Measurements from ENCODE around the gene ZCCHC24.

Gene ZCCHC24

DNA sequence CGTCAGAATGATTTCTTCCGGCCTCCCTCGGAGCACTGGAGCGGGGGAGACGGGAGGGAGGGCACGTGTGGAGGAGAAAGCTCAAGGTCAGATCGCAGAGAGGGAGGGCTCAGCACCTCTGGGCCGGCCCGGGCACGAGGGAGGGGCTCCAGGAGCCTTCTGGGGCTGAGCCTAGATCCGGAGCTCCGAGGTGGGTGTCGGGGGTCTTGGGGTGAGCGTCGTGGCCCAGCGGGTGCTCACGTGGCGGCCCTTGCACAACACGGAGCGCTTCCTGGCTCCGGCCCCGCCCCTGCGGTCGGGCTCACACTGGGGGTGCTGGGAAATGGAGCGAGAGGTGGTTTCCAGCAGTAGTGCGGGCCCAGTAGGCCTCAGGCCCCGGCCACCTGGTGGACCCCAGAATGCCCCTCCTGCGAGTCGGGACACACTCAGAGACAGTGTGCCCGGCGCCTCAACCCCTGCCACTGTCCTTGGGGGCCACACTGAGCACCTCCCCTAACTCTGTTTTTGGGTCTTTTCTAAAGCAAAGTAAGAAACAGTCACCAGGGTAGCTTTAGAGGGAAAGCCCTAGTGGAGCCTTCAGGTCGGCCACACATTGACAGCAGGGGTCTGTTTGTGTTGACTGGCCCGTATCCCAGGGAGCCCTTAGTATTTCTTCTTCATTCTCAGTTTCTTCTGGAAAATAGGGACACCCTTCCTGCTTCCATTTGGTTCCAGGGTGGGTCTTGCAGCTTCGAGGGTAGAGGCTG is 97.4 kb downstream of the ZCCHC24 start:
- Histone ChIP-seq H3K27me3 (ENCODE audit: control insufficient read depth in 2 of 2, insufficient read depth in 2 of 2, low read length in 2 of 2) (no peaks in the 10 kb centered on the region), H3K9me3 (ENCODE audit: control insufficient read depth in 2 of 2, low read length in 2 of 2) (no peaks in the 10 kb centered on the region), H3K9ac (ENCODE audit: low read depth in 1 of 2, low read length in 2 of 2) (peak overlapping the region; percentile 89 to 90), H3K4me3 (ENCODE audit: low read length in 2 of 2) (peak overlapping the region; percentile 79 to 82), H3K36me3 (ENCODE audit: control insufficient read depth in 2 of 2, insufficient read depth in 2 of 2, low read length in 2 of 2) (peaks cover 32 to 40% of the 10 kb centered on the region in 2 donors), H3K27ac (ENCODE audit: low read depth in 2 of 2, low read length in 2 of 2) (peak overlapping the region; percentile 87 to 92), H3K4me1 (ENCODE audit: control insufficient read depth in 2 of 2, insufficient read depth in 2 of 2, low read length in 2 of 2) (peaks cover 18 to 22% of the 10 kb centered on the region in 2 donors)

DNA sequence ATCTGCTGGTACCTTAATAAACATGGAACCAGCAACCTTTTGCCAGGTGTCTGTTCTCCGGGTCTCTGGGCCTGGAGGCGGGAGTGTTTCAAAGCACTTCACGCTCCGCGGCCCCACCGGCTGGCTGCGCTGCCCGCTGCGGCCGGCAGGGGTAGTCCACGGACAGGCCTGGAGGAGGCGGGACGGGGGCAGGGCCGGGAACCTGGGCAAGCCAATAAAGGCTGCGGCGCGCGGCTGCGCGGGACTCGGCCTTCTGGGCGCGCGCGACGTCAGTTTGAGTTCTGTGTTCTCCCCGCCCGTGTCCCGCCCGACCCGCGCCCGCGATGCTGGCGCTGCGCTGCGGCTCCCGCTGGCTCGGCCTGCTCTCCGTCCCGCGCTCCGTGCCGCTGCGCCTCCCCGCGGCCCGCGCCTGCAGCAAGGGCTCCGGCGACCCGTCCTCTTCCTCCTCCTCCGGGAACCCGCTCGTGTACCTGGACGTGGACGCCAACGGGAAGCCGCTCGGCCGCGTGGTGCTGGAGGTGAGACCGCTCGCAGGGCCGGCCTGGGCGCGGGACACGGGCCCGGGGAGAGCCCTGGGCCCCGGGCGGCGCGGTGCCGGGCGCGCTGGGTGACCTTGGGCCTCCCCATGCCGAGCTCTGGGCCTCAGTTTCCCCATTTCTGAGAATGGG is 98.1 kb downstream of the ZCCHC24 start, which contains the start of gene PPIF:
Gene PPIF, plus strand, starts transcription at position 244 of the 668 bp plus-strand sequence. Its CDS starts 80 bp downstream, at position 324.
- peak within 1 kb of the TSS; percentile 79 to 82 for H3K4me3 ChIP-seq (ENCODE audit: low read length in 2 of 2)
- no peaks in the 10 kb centered on the region for H3K9me3 ChIP-seq (ENCODE audit: control insufficient read depth in 2 of 2, low read length in 2 of 2)
- peaks cover 22 to 28% of the 10 kb centered on the region in 2 donors for H3K4me1 ChIP-seq (ENCODE audit: control insufficient read depth in 2 of 2, insufficient read depth in 2 of 2, low read length in 2 of 2)
- peak within 1 kb of the TSS; percentile 87 to 92 for H3K27ac ChIP-seq (ENCODE audit: low read depth in 2 of 2, low read length in 2 of 2)
- H3K27me3 ChIP-seq (ENCODE audit: control insufficient read depth in 2 of 2, insufficient read depth in 2 of 2, low read length in 2 of 2): no peaks in the 10 kb centered on the region
- H3K36me3 ChIP-seq (ENCODE audit: control insufficient read depth in 2 of 2, insufficient read depth in 2 of 2, low read length in 2 of 2): peaks cover 25 to 33% of the 10 kb centered on the region in 2 donors
- H3K9ac ChIP-seq (ENCODE audit: low read depth in 1 of 2, low read length in 2 of 2): peak within 1 kb of the TSS; percentile 89 to 90

DNA sequence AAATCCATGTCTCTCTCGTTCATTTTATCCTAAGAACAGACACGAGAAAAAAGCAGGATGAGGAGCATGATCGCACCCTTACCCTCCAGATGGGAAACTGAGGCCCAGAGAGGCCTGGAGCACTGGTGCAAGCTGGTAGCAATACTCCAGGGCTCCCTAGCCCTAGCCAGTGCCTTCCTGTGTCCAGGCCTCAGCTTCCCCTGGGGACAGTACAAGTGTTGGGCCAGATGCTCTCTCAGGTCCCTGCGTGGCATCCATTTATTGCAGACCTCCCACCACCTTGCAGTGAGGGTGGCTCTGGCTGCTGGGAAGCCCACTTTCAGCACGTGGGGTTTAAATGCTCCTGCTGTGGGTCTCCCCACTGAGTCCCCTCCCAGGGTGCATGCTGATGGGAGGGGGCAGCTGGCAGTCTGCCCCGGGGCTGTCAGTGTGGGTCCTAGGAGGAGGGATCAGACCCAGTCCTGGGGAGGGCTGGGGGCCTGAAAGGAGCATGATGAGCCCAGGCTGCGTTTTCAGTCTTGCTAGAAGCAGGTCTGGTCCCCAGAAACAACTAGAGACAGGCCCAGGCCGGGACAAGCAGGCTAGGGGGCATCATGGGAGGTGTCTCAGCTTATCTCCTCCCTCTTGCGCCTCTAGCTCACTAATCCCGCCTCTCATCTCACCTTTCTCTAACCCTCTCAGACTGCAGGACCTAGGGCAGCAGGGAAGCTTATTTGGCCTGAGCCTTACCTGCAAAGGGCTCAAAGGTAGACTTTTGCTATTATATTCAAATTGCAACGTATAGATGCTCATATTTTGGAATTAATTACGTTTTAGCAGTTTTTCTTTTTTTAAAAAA is 98.8 kb downstream of the ZCCHC24 start:
- Histone ChIP-seq H3K27ac (ENCODE audit: low read depth in 2 of 2, low read length in 2 of 2) (no peak overlapping the region), H3K27me3 (ENCODE audit: control insufficient read depth in 2 of 2, insufficient read depth in 2 of 2, low read length in 2 of 2) (no peaks in the 10 kb centered on the region), H3K9ac (ENCODE audit: low read depth in 1 of 2, low read length in 2 of 2) (peak overlapping the region in 1 of 2 donors; percentile 32), H3K36me3 (ENCODE audit: control insufficient read depth in 2 of 2, insufficient read depth in 2 of 2, low read length in 2 of 2) (peaks cover 17 to 25% of the 10 kb centered on the region in 2 donors), H3K9me3 (ENCODE audit: control insufficient read depth in 2 of 2, low read length in 2 of 2) (no peaks in the 10 kb centered on the region), H3K4me3 (ENCODE audit: low read length in 2 of 2) (peak overlapping the region in 1 of 2 donors; percentile 82), H3K4me1 (ENCODE audit: control insufficient read depth in 2 of 2, insufficient read depth in 2 of 2, low read length in 2 of 2) (peaks cover 23 to 28% of the 10 kb centered on the region in 2 donors)

- Histone ChIP-seq H3K36me3 (ENCODE audit: control insufficient read depth in 2 of 2, insufficient read depth in 2 of 2, low read length in 2 of 2) (peaks cover 14 to 20% of the 10 kb centered on the region in 2 donors), H3K9ac (ENCODE audit: low read depth in 1 of 2, low read length in 2 of 2) (no peak overlapping the region), H3K27ac (ENCODE audit: low read depth in 2 of 2, low read length in 2 of 2) (no peak overlapping the region), H3K4me3 (ENCODE audit: low read length in 2 of 2) (no peak overlapping the region), H3K4me1 (ENCODE audit: control insufficient read depth in 2 of 2, insufficient read depth in 2 of 2, low read length in 2 of 2) (peaks cover 23 to 28% of the 10 kb centered on the region in 2 donors), H3K9me3 (ENCODE audit: control insufficient read depth in 2 of 2, low read length in 2 of 2) (no peaks in the 10 kb centered on the region), H3K27me3 (ENCODE audit: control insufficient read depth in 2 of 2, insufficient read depth in 2 of 2, low read length in 2 of 2) (no peaks in the 10 kb centered on the region)
Measured at GRCh38 chr10:79346012-79346340, 99.4 kb downstream of the ZCCHC24 start.

GRCh38 chr10:79345241-79346011 is 100.0 kb downstream of the ZCCHC24 start:
- no peak overlapping the region for H3K4me3 ChIP-seq (ENCODE audit: low read length in 2 of 2)
- no peak overlapping the region for H3K27ac ChIP-seq (ENCODE audit: low read depth in 2 of 2, low read length in 2 of 2)
- peaks cover 13 to 15% of the 10 kb centered on the region in 2 donors for H3K36me3 ChIP-seq (ENCODE audit: control insufficient read depth in 2 of 2, insufficient read depth in 2 of 2, low read length in 2 of 2)
- peaks cover 23 to 28% of the 10 kb centered on the region in 2 donors for H3K4me1 ChIP-seq (ENCODE audit: control insufficient read depth in 2 of 2, insufficient read depth in 2 of 2, low read length in 2 of 2)
- no peaks in the 10 kb centered on the region for H3K27me3 ChIP-seq (ENCODE audit: control insufficient read depth in 2 of 2, insufficient read depth in 2 of 2, low read length in 2 of 2)
- no peaks in the 10 kb centered on the region for H3K9me3 ChIP-seq (ENCODE audit: control insufficient read depth in 2 of 2, low read length in 2 of 2)
- no peak overlapping the region for H3K9ac ChIP-seq (ENCODE audit: low read depth in 1 of 2, low read length in 2 of 2)

- H3K9ac ChIP-seq (ENCODE audit: low read depth in 1 of 2, low read length in 2 of 2): no peak overlapping the region
Measured at GRCh38 chr10:79344502-79345195, 100.8 kb downstream of the ZCCHC24 start.

DNA sequence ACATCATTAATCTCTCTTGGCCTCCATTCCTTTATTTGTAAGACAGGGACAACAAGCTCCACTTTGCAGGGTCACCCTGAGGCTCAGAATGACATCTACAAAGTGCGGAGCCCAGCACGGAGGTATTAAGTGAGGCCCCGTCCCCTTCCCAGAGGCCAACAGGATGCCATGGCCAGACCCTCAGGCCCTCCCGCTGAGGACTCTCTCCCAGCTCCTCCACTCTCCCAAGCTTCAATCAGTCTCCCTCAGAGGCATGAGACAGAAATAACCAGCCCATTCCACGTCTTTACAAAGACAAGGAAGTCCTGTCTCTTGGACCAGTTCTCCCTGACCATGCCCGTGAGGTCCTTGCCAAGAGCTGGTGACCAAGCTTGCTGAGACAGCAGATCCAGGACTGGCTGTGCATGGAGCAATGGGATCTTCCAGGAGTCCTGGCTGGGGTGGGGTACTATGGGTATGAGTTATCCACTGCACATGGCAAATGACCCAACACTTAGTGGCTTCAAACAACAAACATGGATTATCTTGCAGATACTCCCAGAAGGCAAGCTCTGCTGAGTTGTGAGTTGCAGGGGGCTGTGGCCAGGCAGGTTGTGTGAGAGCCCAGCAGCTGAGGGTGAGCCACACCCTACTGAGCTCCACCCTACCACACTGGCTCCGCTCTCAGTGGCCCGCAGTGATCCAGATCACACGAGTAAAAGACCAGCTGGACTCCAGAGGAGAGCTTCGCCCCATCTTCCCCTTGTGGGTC is 102.4 kb downstream of the ZCCHC24 start:
- H3K36me3 ChIP-seq (ENCODE audit: control insufficient read depth in 2 of 2, insufficient read depth in 2 of 2, low read length in 2 of 2): no peaks in the 10 kb centered on the region
- H3K27ac ChIP-seq (ENCODE audit: low read depth in 2 of 2, low read length in 2 of 2): no peak overlapping the region
- H3K27me3 ChIP-seq (ENCODE audit: control insufficient read depth in 2 of 2, insufficient read depth in 2 of 2, low read length in 2 of 2): no peaks in the 10 kb centered on the region
- peaks cover 9 to 17% of the 10 kb centered on the region in 2 donors for H3K4me1 ChIP-seq (ENCODE audit: control insufficient read depth in 2 of 2, insufficient read depth in 2 of 2, low read length in 2 of 2)
- H3K9me3 ChIP-seq (ENCODE audit: control insufficient read depth in 2 of 2, low read length in 2 of 2): no peaks in the 10 kb centered on the region
- H3K4me3 ChIP-seq (ENCODE audit: low read length in 2 of 2): no peak overlapping the region
- H3K9ac ChIP-seq (ENCODE audit: low read depth in 1 of 2, low read length in 2 of 2): no peak overlapping the region

More at GRCh38 chr10:79344502-79345195, 100.8 kb downstream of the ZCCHC24 start:
- no peaks in the 10 kb centered on the region for H3K27me3 ChIP-seq (ENCODE audit: control insufficient read depth in 2 of 2, insufficient read depth in 2 of 2, low read length in 2 of 2)
- no peak overlapping the region for H3K27ac ChIP-seq (ENCODE audit: low read depth in 2 of 2, low read length in 2 of 2)
- no peaks in the 10 kb centered on the region for H3K9me3 ChIP-seq (ENCODE audit: control insufficient read depth in 2 of 2, low read length in 2 of 2)
- H3K36me3 ChIP-seq (ENCODE audit: control insufficient read depth in 2 of 2, insufficient read depth in 2 of 2, low read length in 2 of 2): peaks cover 5 to 7% of the 10 kb centered on the region in 2 donors
- peaks cover 23 to 28% of the 10 kb centered on the region in 2 donors for H3K4me1 ChIP-seq (ENCODE audit: control insufficient read depth in 2 of 2, insufficient read depth in 2 of 2, low read length in 2 of 2)
- H3K4me3 ChIP-seq (ENCODE audit: low read length in 2 of 2): no peak overlapping the region

DNA sequence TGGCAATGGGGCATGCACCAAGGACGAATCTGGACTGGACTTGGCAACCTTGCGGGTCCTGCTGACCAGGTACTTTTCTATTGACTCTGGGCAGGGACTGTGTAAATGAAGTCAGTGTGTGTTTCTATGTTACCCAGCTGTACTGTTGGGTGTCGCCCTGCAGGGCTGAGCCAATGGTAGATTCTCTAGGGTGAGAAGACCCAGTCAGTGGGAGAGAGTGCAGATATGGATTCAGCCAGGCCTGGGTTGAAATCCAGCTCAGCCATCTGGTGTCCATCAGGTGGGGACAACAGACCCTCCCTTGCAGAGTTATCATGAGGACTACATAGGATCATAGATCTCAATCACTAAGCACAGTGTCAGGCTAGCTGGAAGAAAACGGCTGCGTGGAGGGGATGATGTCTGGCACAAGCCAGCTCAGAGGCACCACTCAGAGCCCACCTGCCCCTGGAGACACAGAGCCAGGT is 103.1 kb downstream of the ZCCHC24 start:
- peaks cover 8 to 13% of the 10 kb centered on the region in 2 donors for H3K4me1 ChIP-seq (ENCODE audit: control insufficient read depth in 2 of 2, insufficient read depth in 2 of 2, low read length in 2 of 2)
- no peak overlapping the region for H3K4me3 ChIP-seq (ENCODE audit: low read length in 2 of 2)
- no peaks in the 10 kb centered on the region for H3K36me3 ChIP-seq (ENCODE audit: control insufficient read depth in 2 of 2, insufficient read depth in 2 of 2, low read length in 2 of 2)
- no peaks in the 10 kb centered on the region for H3K9me3 ChIP-seq (ENCODE audit: control insufficient read depth in 2 of 2, low read length in 2 of 2)
- no peaks in the 10 kb centered on the region for H3K27me3 ChIP-seq (ENCODE audit: control insufficient read depth in 2 of 2, insufficient read depth in 2 of 2, low read length in 2 of 2)
- H3K27ac ChIP-seq (ENCODE audit: low read depth in 2 of 2, low read length in 2 of 2): no peak overlapping the region
- H3K9ac ChIP-seq (ENCODE audit: low read depth in 1 of 2, low read length in 2 of 2): no peak overlapping the region
